ENCODE results near the gene LSP1.

Gene LSP1

GRCh38 chr11:1848640-1849430 lies 4.0 kb upstream of the LSP1 start:
- no peak for DNase-seq (ENCODE audit: low read depth)

- no peak for DNase-seq (ENCODE audit: low read depth)
These were observed 1.3 kb upstream of the LSP1 start for GRCh38 chr11:1851468-1852180.

GRCh38 chr11:1852271-1852876 lies 510 bp upstream of the LSP1 start:
- no peak for DNase-seq (ENCODE audit: low read depth)

- DNase-seq (ENCODE audit: low read depth): no peak
These were observed 670 bp downstream of the LSP1 start for GRCh38 chr11:1853376-1854131.

GRCh38 chr11:1854132-1854948 lies 1.5 kb downstream of the LSP1 start:
- DNase-seq (ENCODE audit: low read depth): no peak

GRCh38 chr11:1854949-1855885 lies 2.3 kb downstream of the LSP1 start:
- no peak for DNase-seq (ENCODE audit: low read depth)

GRCh38 chr11:1855886-1856265 lies 3.0 kb downstream of the LSP1 start:
- no peak for DNase-seq (ENCODE audit: low read depth)

GRCh38 chr11:1856306-1857005 lies 3.6 kb downstream of the LSP1 start:
- no peak for DNase-seq (ENCODE audit: low read depth)

GRCh38 chr11:1857064-1857463 lies 4.2 kb downstream of the LSP1 start:
- DNase-seq (ENCODE audit: low read depth): no peak

- DNase-seq (ENCODE audit: low read depth): no peak
These were observed 5.3 kb downstream of the LSP1 start for GRCh38 chr11:1858154-1858553.

GRCh38 chr11:1858576-1858975 lies 5.7 kb downstream of the LSP1 start:
- DNase-seq (ENCODE audit: low read depth): no peak

GRCh38 chr11:1859004-1859403 lies 6.1 kb downstream of the LSP1 start:
- no peak for DNase-seq (ENCODE audit: low read depth)

GRCh38 chr11:1860108-1860507 lies 7.2 kb downstream of the LSP1 start:
- DNase-seq (ENCODE audit: low read depth): no peak

GRCh38 chr11:1861435-1862411 lies 8.8 kb downstream of the LSP1 start:
- DNase-seq (ENCODE audit: low read depth): no peak

- DNase-seq (ENCODE audit: low read depth): no peak
These were observed 9.9 kb downstream of the LSP1 start for GRCh38 chr11:1862588-1863351.

- DNase-seq (ENCODE audit: low read depth): no peak
These were observed 10.7 kb downstream of the LSP1 start for GRCh38 chr11:1863352-1864216.

- no peak for DNase-seq (ENCODE audit: low read depth)
These were observed 11.3 kb downstream of the LSP1 start for GRCh38 chr11:1864231-1864630.
